CD4-positive, alpha-beta T cell treated with Interleukin-4 for 1 hour (primary cell): ENCODE measurements around the gene ABLIM2.

Experiments used
- DNase-seq, 2 donors: peaks; one replicate each; pipeline ENCODE4 v3.0.0-alpha.2; 2020 to 2022

ABLIM2 gene

GRCh38 chr4:8081621-8082516 is 76.7 kb downstream of the ABLIM2 start:
- no peak for DNase-seq

GRCh38 chr4:8081171-8081570 is 77.4 kb downstream of the ABLIM2 start:
- no peak for DNase-seq

GRCh38 chr4:8080754-8081065 is 77.9 kb downstream of the ABLIM2 start:
- DNase-seq, result no peak

- DNase-seq, result no peak
These were observed 78.5 kb downstream of the ABLIM2 start for GRCh38 chr4:8079916-8080753.

GRCh38 chr4:8079031-8079885 is 79.4 kb downstream of the ABLIM2 start:
- DNase-seq, result no peak

GRCh38 chr4:8078610-8079015 is 80.0 kb downstream of the ABLIM2 start:
- no peak for DNase-seq

- DNase-seq, result no peak
These were observed 80.5 kb downstream of the ABLIM2 start for GRCh38 chr4:8078109-8078494.

GRCh38 chr4:8077181-8078108 is 81.2 kb downstream of the ABLIM2 start:
- no peak for DNase-seq

- DNase-seq, result no peak
These were observed 82.6 kb downstream of the ABLIM2 start for GRCh38 chr4:8076023-8076422.

- no peak for DNase-seq
These were observed 85.3 kb downstream of the ABLIM2 start for GRCh38 chr4:8073206-8073863.

- DNase-seq, result no peak
These were observed 86.2 kb downstream of the ABLIM2 start for GRCh38 chr4:8072235-8072968.

GRCh38 chr4:8071766-8072165 is 86.8 kb downstream of the ABLIM2 start:
- no peak for DNase-seq

- no peak for DNase-seq
These were observed 87.6 kb downstream of the ABLIM2 start for GRCh38 chr4:8070736-8071718.

- no peak for DNase-seq
These were observed 89.4 kb downstream of the ABLIM2 start for GRCh38 chr4:8069102-8069752.

GRCh38 chr4:8067945-8068896 is 90.4 kb downstream of the ABLIM2 start:
- DNase-seq, result no peak

- no peak for DNase-seq
These were observed 91.2 kb downstream of the ABLIM2 start for GRCh38 chr4:8067274-8067936.

- DNase-seq, result no peak
These were observed 92.2 kb downstream of the ABLIM2 start for GRCh38 chr4:8066336-8066931.
